Skin epidermis (tissue), 12 donors: Measurements from ENCODE around the gene ZNF214.
"Not testable (repeated sequence)": the region's sequence is repeated elsewhere in the genome, so short reads cannot be mapped to it uniquely, and the experiment has no call there.

Experiments used
- H3K27ac ChIP-seq, 21 experiments: fragments of 200-600 bp; sonication (generic) in 11 of 21; one replicate each; pipeline ENCODE4 v1.5.0; 2020; ENCODE audit warnings: mild to moderate bottlenecking in 3 of 21, inconsistent platforms in 2 of 21, moderate library complexity in 2 of 21
- H3K4me3 ChIP-seq, 7 experiments: fragments of 200-600 bp; sonication (generic) in 2 of 7; one replicate each; pipeline ENCODE4 v1.5.0; 2020; ENCODE audit warnings: inconsistent platforms in 2 of 7, mild to moderate bottlenecking in 2 of 7, moderate library complexity in 1 of 7

The ZNF214 gene

GRCh38 chr11:6992026-6992425, 28.1 kb downstream of the ZNF214 start:
- H3K4me3 ChIP-seq, result no peak overlapping the region
- H3K27ac ChIP-seq, result no peak overlapping the region

GRCh38 chr11:6991227-6991626, 28.9 kb downstream of the ZNF214 start:
- Histone ChIP-seq H3K27ac (no peak overlapping the region), H3K4me3 (no peak overlapping the region)

- H3K27ac ChIP-seq, result no peak overlapping the region
- no peak overlapping the region for H3K4me3 ChIP-seq
Observed at GRCh38 chr11:6988506-6988905, 31.6 kb downstream of the ZNF214 start.

GRCh38 chr11:6986487-6986886, 33.7 kb downstream of the ZNF214 start:
- H3K4me3 ChIP-seq, result no peak overlapping the region

GRCh38 chr11:6979365-6979764, 40.8 kb downstream of the ZNF214 start:
- H3K27ac ChIP-seq, result no peak overlapping the region
- no peak overlapping the region for H3K4me3 ChIP-seq

More at GRCh38 chr11:6986487-6986886, 33.7 kb downstream of the ZNF214 start:
- no peak overlapping the region for H3K27ac ChIP-seq

- H3K4me3 ChIP-seq, H3K27ac ChIP-seq: not testable (repeated sequence)
Observed at GRCh38 chr11:6969854-6970253, 50.3 kb downstream of the ZNF214 start.

GRCh38 chr11:6968816-6969215, 51.3 kb downstream of the ZNF214 start:
- Histone ChIP-seq H3K27ac (no peak overlapping the region), H3K4me3 (no peak overlapping the region)

GRCh38 chr11:6962673-6963072, 57.5 kb downstream of the ZNF214 start:
- H3K4me3 ChIP-seq, result no peak overlapping the region
- no peak overlapping the region for H3K27ac ChIP-seq

GRCh38 chr11:6962141-6962540, 58.0 kb downstream of the ZNF214 start:
- no peak overlapping the region for H3K27ac ChIP-seq
- no peak overlapping the region for H3K4me3 ChIP-seq

GRCh38 chr11:6954248-6954647, 65.9 kb downstream of the ZNF214 start:
- not testable (repeated sequence) for H3K4me3 ChIP-seq, H3K27ac ChIP-seq
